ENCODE data around the gene LHFPL2.

- TF ChIP-seq CTCF (IDR thresholded peaks at IDR 0.05) (no peak), POLR2A (IDR thresholded peaks at IDR 0.05) (no peak)
These were observed 42.8 kb upstream of the LHFPL2 start for GRCh38 chr5:78691084-78691960.

All from body of pancreas (tissue), 4 donors.